H1 (cell line): ENCODE measurements around the gene TMEM117. TPM values are rescaled to one million over a fixed set of nuclear protein-coding genes. Genes with fewer than 3 reads are reported as not detected.

ENCODE experiments used
- CBX8 ChIP-seq: fragments of 300-800, 300-1000 bp; sonication (generic); IDR thresholded peaks from 2 replicates; pipeline ENCODE4 v1.7.1; 2016; ENCODE audit warnings: low read depth, low read length, borderline replicate concordance
- CHD7 ChIP-seq: fragments of 300-600 bp; sonication (generic); IDR thresholded peaks from 2 replicates; pipeline ENCODE4 v1.7.1; 2012; ENCODE audit warnings: low read length, moderate library complexity, mild to moderate bottlenecking, inconsistent platforms; ENCODE audit not compliant: insufficient replicate concordance
- EP300 ChIP-seq, 2 experiments: IDR thresholded peaks; 1 replicate in 1 of 2; 2 replicates in 1 of 2; pipeline ENCODE4 v1.6.1; 2011 to 2012; ENCODE audit warnings: low read depth in 2 of 2, low read length in 2 of 2, mild to moderate bottlenecking in 2 of 2, borderline replicate concordance in 1 of 2, inconsistent platforms in 1 of 2, moderate library complexity in 1 of 2
- SIRT6 ChIP-seq: IDR thresholded peaks from one replicate; pipeline ENCODE4 v1.7.1; 2012; ENCODE audit warnings: low read length, inconsistent platforms
- TEAD4 ChIP-seq: IDR thresholded peaks from 2 replicates; pipeline ENCODE4 v1.6.1; 2012; ENCODE audit warnings: low read depth, low read length, inconsistent platforms, mixed read lengths
- YY1 ChIP-seq: IDR thresholded peaks from 2 replicates; pipeline ENCODE4 v1.6.1; 2011; ENCODE audit warnings: low read depth, mild to moderate bottlenecking, low read length
- polyA plus RNA-seq, 7 experiments: library from polyadenylated mRNA; depleted of rRNA in 3 of 7; stranded (reverse) in 5 of 7; unstranded in 2 of 7; fragments of >200 nt in 5 of 7; fragments of 200-250 nt in 2 of 7; gene quantifications; 1 replicate in 5 of 7; 2 replicates in 1 of 7; 4 replicates in 1 of 7; pipeline versions ENCODE4 v1.2.1 to v1.2.3, GENCODE V29; 2011 to 2013; ENCODE audit warnings: missing spikeins in 2 of 7, mixed read lengths in 2 of 7
- total RNA-seq: library from RNA; stranded (reverse); fragmentation: NEBNext Ultra II Directional; extraction: Animal tissue kit (Norgen Biotek cat#: 25700); gene quantifications from 2 replicates; pipeline ENCODE4 v1.2.1, GENCODE V29; 2021

Gene TMEM117
- total and polyA plus RNA-seq, 2 of the 8 experiments (the other 6 are each of a cell fraction or from before 2014, with no cell fraction given), result 0.80 to 1.4 TPM

- no peak for TF ChIP-seq CHD7
- no peak for TF ChIP-seq YY1
- no peak for TF ChIP-seq TEAD4
- TF ChIP-seq CBX8, result no peak
- no peak for TF ChIP-seq EP300 (IDR thresholded peaks at IDR 0.05; ENCODE audit: borderline replicate concordance in 1 of 2, low read depth in 2 of 2, low read length in 2 of 2)
- no peak for TF ChIP-seq SIRT6
Observed at GRCh38 chr12:44431647-44432343, 595.9 kb downstream of the TMEM117 start (continued).
